HepG2 (cell line): ENCODE measurements around the gene NME7. TPM values are rescaled to one million over a fixed set of nuclear protein-coding genes. Genes with fewer than 3 reads are reported as not detected.

ENCODE experiments used
- ATAD3A ChIP-seq: sonication (generic); formaldehyde crosslinking; IDR thresholded peaks from 2 replicates; pipeline ENCODE4 v1.4.0; 2020; ENCODE audit warnings: missing genetic modification reagents
- FOXJ3 ChIP-seq: sonication (generic); formaldehyde crosslinking; IDR thresholded peaks from 2 replicates; pipeline ENCODE4 v1.4.0; 2020; ENCODE audit warnings: missing genetic modification reagents, mild to moderate bottlenecking, borderline replicate concordance
- HMGA1 ChIP-seq: sonication (generic); formaldehyde crosslinking; conservative IDR thresholded peaks from 2 replicates; pipeline ENCODE4 v1.4.0; 2020; ENCODE audit warnings: missing genetic modification reagents
- IKZF4 ChIP-seq: sonication (generic); formaldehyde crosslinking; IDR thresholded peaks from 2 replicates; pipeline ENCODE4 v1.5.1; 2020; ENCODE audit warnings: borderline replicate concordance, mild to moderate bottlenecking, low read depth, missing genetic modification reagents; ENCODE audit errors: not compliant biosample characterization
- IRF2 ChIP-seq: IDR thresholded peaks from 2 replicates; pipeline ENCODE4 v1.6.1; 2018; ENCODE audit warnings: missing genetic modification reagents, missing compliant biosample characterization
- NFIC ChIP-seq: IDR thresholded peaks from 2 replicates; pipeline ENCODE4 v1.6.1; 2012; ENCODE audit warnings: mild to moderate bottlenecking, low read length, inconsistent platforms
- RAD21 ChIP-seq: fragments of 450-650 bp; formaldehyde crosslinking; IDR thresholded peaks from 2 replicates; pipeline ENCODE4 v1.5.0; 2020; ENCODE audit warnings: mild to moderate bottlenecking
- RARG ChIP-seq: sonication (generic); formaldehyde crosslinking; IDR thresholded peaks from 2 replicates; pipeline ENCODE4 v1.4.0; 2020; ENCODE audit warnings: low read depth, mild to moderate bottlenecking, missing genetic modification reagents
- REXO4 ChIP-seq: sonication (generic); formaldehyde crosslinking; IDR thresholded peaks from 2 replicates; pipeline ENCODE4 v1.8.0; 2022; ENCODE audit warnings: missing genetic modification reagents, mild to moderate bottlenecking, borderline replicate concordance
- SETDB1 ChIP-seq: sonication (generic); formaldehyde crosslinking; IDR thresholded peaks from 2 replicates; pipeline ENCODE4 v1.5.1; 2020; ENCODE audit warnings: missing genetic modification reagents, mild to moderate bottlenecking, borderline replicate concordance
- SKIL ChIP-seq: sonication (generic); formaldehyde crosslinking; IDR thresholded peaks from 2 replicates; pipeline ENCODE4 v1.8.0; 2022; ENCODE audit warnings: missing genetic modification reagents, mild to moderate bottlenecking, moderate library complexity, borderline replicate concordance
- TBL1XR1 ChIP-seq: fragments of 150-350 bp; IDR thresholded peaks from 2 replicates; pipeline ENCODE4 v1.6.1; 2014; ENCODE audit warnings: borderline replicate concordance, low read length; ENCODE audit not compliant: partially characterized antibody
- TCF7L2 ChIP-seq: IDR thresholded peaks from 2 replicates; pipeline ENCODE4 v1.6.1; 2011; ENCODE audit warnings: mild to moderate bottlenecking, low read depth, low read length, moderate library complexity
- ZKSCAN5 ChIP-seq: sonication (generic); formaldehyde crosslinking; IDR thresholded peaks from 2 replicates; pipeline ENCODE4 v1.5.1; 2020; ENCODE audit warnings: mild to moderate bottlenecking, missing genetic modification reagents
- ZNF232 ChIP-seq: sonication (generic); formaldehyde crosslinking; IDR thresholded peaks from 2 replicates; pipeline ENCODE4 v1.4.0; 2020; ENCODE audit warnings: missing genetic modification reagents, borderline replicate concordance
- ZNF296 ChIP-seq: sonication (generic); formaldehyde crosslinking; conservative IDR thresholded peaks from 2 replicates; pipeline ENCODE4 v1.5.0; 2020; ENCODE audit warnings: mild to moderate bottlenecking, missing genetic modification reagents
- ZNF484 ChIP-seq: sonication (generic); formaldehyde crosslinking; IDR thresholded peaks from 2 replicates; pipeline ENCODE4 v1.5.1; 2020; ENCODE audit warnings: mild to moderate bottlenecking, low read depth, missing genetic modification reagents, borderline replicate concordance
- ZNF605 ChIP-seq: sonication (generic); formaldehyde crosslinking; IDR thresholded peaks from 2 replicates; pipeline ENCODE4 v1.8.0; 2022; ENCODE audit warnings: mild to moderate bottlenecking, missing genetic modification reagents
- ZNF816 ChIP-seq: sonication (generic); formaldehyde crosslinking; IDR thresholded peaks from 2 replicates; pipeline ENCODE4 v1.8.0; 2022; ENCODE audit warnings: missing genetic modification reagents, mild to moderate bottlenecking, borderline replicate concordance
- polyA plus RNA-seq, 8 experiments: library from polyadenylated mRNA; depleted of rRNA in 3 of 8; stranded (reverse) in 7 of 8; unstranded in 1 of 8; fragments of >200 nt; fragmentation: Illumina TruSeq in 4 of 8; extraction: Trizol in 4 of 8; gene quantifications; 2 replicates each; pipeline versions ENCODE4 v1.2.1 to v1.2.3, GENCODE V29; 2011 to 2016; ENCODE audit warnings: low read depth in 4 of 8, missing spikeins in 1 of 8, mixed read lengths in 1 of 8; ENCODE audit not compliant: insufficient read depth in 1 of 8
- total RNA-seq, 5 experiments: library from RNA; depleted of rRNA; stranded (reverse); fragments of >200 nt; fragmentation: Illumina TruSeq; extraction: Trizol; gene quantifications; 2 replicates each; pipeline ENCODE4 v1.2.3, GENCODE V29; 2016; ENCODE audit warnings: low read depth in 1 of 5
- TF ChIP-seq, protein P1 (sequence below), 2 experiments: IDR thresholded peaks; 2 replicates each; pipeline ENCODE4 v1.6.1; 2011 to 2012; ENCODE audit warnings: low read length in 2 of 2, borderline replicate concordance in 1 of 2, low read depth in 1 of 2, mild to moderate bottlenecking in 1 of 2, moderate library complexity in 1 of 2
- TF ChIP-seq, protein P2 (sequence below): IDR thresholded peaks from 2 replicates; pipeline ENCODE4 v1.6.1; 2016; ENCODE audit warnings: missing biosample characterization, missing genetic modification reagents, low read depth
- TF ChIP-seq, protein P3 (sequence below): IDR thresholded peaks from 2 replicates; pipeline ENCODE4 v1.6.1; 2012; ENCODE audit warnings: inconsistent platforms

NME7 gene
- total and polyA plus RNA-seq, 2 of the 13 experiments (the other 11 are each of a cell fraction or from before 2014, with no cell fraction given) = 9.4 to 22.5 TPM

DNA sequence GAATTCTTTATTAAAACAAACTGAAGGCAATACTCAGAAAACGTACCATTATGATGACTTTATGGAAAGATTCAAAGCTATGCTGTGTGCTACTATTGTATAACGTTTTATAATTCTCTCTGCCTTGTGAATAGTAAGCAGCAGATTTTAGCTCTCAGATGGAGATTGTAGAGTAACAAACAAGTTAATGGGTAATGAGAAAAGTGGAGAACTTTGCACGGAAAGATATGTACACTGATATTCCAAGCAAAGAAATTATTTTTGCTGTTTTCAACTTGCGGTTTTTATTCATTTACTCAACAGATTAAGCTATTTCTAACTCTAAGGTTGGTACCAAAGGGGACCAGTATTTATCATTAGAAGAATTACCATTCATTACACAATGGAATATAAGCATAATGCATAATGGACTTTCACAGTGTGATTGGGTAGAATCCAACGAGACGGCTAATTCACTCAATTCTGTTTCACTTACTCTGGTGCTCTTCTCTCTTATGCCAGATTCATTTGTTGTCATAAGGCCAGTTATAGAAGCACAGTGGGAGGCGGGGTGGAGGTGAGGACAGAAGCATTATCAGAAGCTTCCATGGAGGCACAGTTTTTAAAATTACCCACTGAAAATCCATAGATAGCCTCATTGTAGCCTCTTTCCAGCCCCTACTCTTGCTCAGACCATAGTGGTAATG, 222.5 kb downstream of the NME7 start (continued):
- TF ChIP-seq SKIL (no peak), HMGA1 (CRISPR knock-in tag) (no peak), NFIC (peak; percentile 59; the same call in 1 of the 2 replicates), IKZF4 (CRISPR knock-in tag) (no peak), ATAD3A (CRISPR knock-in tag) (no peak), FOXJ3 (CRISPR knock-in tag) (no peak; the same call in 1 of the 2 replicates), SETDB1 (CRISPR knock-in tag) (no peak), RARG (no peak), RAD21 (CRISPR knock-in tag) (no peak), IRF2 (CRISPR knock-in tag) (peak; percentile 31; the same call in 1 of the 2 replicates), ZNF296 (CRISPR knock-in tag) (no peak), ZKSCAN5 (CRISPR knock-in tag) (peak; percentile 86; the same call in 1 of the 2 replicates), ZNF605 (CRISPR knock-in tag) (no peak), ZNF484 (no peak), TBL1XR1 (no peak), ZNF232 (CRISPR knock-in tag) (no peak), REXO4 (CRISPR knock-in tag) (no peak), ZNF816 (CRISPR knock-in tag) (no peak), TCF7L2 (no peak)
- TF ChIP-seq, protein P1, sequence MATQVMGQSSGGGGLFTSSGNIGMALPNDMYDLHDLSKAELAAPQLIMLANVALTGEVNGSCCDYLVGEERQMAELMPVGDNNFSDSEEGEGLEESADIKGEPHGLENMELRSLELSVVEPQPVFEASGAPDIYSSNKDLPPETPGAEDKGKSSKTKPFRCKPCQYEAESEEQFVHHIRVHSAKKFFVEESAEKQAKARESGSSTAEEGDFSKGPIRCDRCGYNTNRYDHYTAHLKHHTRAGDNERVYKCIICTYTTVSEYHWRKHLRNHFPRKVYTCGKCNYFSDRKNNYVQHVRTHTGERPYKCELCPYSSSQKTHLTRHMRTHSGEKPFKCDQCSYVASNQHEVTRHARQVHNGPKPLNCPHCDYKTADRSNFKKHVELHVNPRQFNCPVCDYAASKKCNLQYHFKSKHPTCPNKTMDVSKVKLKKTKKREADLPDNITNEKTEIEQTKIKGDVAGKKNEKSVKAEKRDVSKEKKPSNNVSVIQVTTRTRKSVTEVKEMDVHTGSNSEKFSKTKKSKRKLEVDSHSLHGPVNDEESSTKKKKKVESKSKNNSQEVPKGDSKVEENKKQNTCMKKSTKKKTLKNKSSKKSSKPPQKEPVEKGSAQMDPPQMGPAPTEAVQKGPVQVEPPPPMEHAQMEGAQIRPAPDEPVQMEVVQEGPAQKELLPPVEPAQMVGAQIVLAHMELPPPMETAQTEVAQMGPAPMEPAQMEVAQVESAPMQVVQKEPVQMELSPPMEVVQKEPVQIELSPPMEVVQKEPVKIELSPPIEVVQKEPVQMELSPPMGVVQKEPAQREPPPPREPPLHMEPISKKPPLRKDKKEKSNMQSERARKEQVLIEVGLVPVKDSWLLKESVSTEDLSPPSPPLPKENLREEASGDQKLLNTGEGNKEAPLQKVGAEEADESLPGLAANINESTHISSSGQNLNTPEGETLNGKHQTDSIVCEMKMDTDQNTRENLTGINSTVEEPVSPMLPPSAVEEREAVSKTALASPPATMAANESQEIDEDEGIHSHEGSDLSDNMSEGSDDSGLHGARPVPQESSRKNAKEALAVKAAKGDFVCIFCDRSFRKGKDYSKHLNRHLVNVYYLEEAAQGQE (IDR thresholded peaks at IDR 0.05; ENCODE audit: borderline replicate concordance in 1 of 2, low read depth in 1 of 2, low read length in 2 of 2) = no peak
- TF ChIP-seq, protein P2, sequence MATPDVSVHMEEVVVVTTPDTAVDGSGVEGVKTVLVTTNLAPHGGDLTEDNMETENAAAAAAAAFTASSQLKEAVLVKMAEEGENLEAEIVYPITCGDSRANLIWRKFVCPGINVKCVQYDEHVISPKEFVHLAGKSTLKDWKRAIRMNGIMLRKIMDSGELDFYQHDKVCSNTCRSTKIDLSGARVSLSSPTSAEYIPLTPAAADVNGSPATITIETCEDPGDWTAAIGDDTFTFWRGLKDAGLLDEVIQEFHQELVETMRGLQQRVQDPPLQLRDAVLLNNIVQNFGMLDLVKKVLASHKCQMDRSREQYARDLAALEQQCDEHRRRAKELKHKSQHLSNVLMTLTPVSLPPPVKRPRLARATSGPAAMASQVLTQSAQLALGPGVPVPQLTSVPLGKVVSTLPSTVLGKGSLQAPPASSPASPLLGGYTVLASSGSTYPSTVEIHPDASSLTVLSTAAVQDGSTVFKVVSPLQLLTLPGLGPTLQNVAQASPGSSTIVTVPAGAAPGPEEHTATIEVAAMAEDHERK = no peak
- TF ChIP-seq, protein P3, sequence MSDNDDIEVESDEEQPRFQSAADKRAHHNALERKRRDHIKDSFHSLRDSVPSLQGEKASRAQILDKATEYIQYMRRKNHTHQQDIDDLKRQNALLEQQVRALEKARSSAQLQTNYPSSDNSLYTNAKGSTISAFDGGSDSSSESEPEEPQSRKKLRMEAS = no peak
